Limb (tissue), 2 donors: ENCODE measurements around the gene FHIT.

Source experiments
- DNase-seq, 2 donors: peaks; one replicate each; pipeline ENCODE4 v3.0.0-alpha.2; 2016; ENCODE audit errors: extremely low spot score in 2 of 2

The FHIT gene

DNA sequence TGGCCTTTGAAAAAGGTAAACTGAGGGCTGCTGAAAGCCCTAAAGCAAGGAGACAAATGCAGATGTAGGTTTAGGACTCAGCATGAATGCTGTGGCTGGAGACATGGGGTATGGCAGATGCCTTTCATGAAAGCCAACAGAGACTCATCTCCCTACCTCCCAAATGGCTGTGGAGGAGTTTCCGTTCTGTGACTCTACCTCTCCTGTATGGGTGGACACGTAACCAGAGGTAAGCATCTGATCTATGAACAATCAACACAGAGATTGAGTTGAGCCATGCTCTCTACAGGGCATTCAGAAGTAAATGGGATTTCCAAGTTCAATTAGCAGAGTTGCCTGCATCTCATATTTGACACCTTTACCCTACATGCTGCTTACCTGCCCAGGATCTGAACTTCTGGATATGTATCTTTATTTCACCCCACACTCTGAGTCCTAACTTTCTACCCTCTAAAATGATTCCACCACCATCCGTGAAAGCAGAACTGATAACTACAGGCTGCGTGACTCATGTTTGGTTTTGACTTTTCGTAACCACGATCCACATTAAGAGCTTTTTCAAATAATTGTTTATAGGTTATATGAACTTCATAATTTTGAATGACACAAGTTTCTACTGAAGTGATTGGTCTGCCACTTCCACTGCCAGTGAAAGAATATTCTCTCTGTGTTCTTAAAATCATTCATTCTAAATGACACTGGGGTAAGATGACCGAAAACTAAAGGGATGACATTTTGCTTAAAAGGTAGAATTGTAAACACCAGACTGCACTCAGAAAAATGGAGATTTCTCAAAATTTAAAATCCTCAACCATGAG, 1058.7 kb downstream of the FHIT start:
- DNase-seq = no peak

DNA sequence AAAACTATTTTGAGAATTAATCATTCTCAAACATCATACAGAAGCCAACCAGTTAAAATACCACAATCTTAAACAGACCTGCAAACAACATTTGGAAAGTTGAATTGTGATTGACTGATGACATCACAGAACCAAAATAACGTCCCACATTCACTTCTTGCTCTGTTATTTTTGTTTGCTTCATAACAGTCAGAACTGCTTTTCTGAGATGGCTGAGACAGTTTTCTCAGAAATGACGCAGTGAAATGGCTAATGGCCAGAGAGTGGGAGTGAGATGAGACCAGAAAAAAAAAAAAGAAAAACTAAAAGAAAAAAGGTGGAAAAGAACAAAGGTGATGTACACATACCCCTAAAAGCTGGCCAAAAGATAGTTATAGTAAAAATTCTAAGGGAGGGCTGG, 1061.2 kb downstream of the FHIT start:
- no peak for DNase-seq

DNA sequence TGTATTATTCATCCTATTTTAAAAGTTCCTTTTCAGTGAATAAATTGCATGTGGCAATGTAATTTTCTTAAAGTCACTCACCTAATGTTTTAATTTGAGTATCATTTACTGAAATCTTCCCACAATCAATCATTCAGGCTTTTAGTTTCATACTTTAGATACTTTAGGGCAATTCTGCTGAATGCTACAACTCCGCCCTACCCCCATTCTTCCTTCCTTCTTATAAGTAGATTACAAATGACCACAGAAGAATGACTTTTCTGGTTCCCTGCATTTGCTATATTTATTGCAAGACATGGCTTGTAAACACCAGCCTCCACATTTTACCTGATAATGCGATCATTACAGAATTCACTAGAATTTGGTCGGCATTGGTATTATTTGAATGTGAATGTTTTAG, 1061.9 kb downstream of the FHIT start:
- no peak for DNase-seq

DNA sequence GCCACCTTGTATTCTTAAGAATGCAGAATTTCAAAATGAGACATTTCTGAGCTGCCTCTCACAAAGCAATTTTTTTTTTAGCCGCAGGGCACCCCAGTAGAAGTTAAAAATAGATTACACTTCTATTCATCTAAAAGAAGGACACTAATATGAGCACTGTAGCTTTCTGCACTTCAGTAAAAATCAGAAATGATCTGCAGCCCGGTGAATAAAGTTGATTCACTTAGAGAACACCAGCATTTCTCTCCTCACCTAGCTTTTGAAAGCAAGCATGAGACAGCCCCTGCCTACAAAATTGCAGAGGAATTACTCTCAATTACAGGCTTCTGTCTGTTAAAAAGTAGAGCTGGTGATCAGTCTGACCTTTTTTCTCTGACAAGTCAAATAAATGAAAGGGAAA, 1062.4 kb downstream of the FHIT start:
- DNase-seq = no peak

GRCh38 chr3:60187343-60187742, 1063.9 kb downstream of the FHIT start:
- no peak for DNase-seq

GRCh38 chr3:60186359-60186758, 1064.9 kb downstream of the FHIT start:
- DNase-seq = no peak

- DNase-seq = no peak
These were observed 1066.1 kb downstream of the FHIT start for GRCh38 chr3:60185161-60185560.

DNA sequence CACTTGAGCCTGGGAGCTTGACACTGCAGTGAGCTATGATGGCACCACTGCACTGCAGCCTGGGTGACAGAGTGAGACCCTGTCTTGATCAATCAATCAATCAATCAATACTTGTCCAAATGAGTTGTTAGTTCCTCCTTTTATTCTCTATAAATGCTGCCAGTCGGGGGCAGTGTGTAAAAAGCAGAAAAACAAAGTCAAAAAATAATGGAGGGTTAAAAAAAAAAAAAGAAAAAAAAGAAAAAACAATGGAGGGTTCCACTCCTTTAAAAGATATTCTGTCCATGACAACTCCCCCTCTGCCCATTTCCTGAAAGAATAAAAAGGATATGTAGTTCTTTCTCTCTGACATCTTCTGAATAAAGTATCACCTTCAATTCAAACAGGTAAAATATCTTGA, 1068.6 kb downstream of the FHIT start:
- no peak for DNase-seq

- DNase-seq = no peak
These were observed 1072.2 kb downstream of the FHIT start for GRCh38 chr3:60178931-60179653.

GRCh38 chr3:60177726-60178125, 1073.5 kb downstream of the FHIT start:
- DNase-seq = no peak

- no peak for DNase-seq
These were observed 1074.6 kb downstream of the FHIT start for GRCh38 chr3:60176614-60177013.

DNA sequence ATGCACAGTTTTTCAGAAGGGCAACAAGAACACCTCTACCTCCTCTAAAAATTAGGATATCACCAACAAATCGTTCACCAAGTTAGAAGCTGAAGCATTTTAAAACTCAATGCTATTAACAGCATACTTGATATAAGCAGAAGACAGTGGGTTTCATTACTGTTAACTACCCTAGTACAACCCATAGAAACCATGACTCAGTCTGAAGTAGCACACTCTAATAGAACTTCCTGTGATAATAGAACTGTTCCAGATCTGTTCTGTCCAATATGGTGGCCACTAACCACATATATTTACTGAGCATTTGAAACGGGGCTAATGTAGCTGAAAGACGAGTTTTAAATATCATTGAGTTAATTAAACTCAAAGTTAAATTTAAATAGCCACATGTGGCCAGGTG, 1075.6 kb downstream of the FHIT start:
- DNase-seq = no peak

GRCh38 chr3:60169755-60170154, 1081.5 kb downstream of the FHIT start:
- DNase-seq = no peak

GRCh38 chr3:60167186-60167585, 1084.1 kb downstream of the FHIT start:
- no peak for DNase-seq

- DNase-seq = no peak
These were observed 1090.2 kb downstream of the FHIT start for GRCh38 chr3:60160822-60161748.

- peak in 1 of 2 donors; percentile 11 for DNase-seq
These were observed 1091.0 kb downstream of the FHIT start for GRCh38 chr3:60160111-60160821.

DNA sequence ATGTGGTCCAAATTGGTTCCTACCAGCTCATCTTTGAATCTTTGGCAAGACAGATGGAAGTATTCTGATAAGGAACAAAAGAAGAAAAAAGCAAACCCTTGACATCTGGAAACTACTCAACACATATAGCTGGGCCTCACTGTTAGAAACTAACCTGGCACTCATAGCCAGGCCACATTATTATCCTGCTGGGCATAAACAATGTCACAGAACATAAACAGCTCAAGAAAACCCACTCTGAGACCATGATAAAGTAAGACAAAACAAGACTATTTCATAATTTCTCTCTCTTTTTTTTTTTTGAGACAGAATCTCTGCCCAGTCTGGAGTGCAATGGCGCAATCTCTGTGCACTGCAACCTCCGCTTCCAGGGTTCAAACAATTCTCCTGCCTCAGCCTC, 1093.2 kb downstream of the FHIT start:
- no peak for DNase-seq

- no peak for DNase-seq
These were observed 1097.2 kb downstream of the FHIT start for GRCh38 chr3:60154011-60154410.

DNA sequence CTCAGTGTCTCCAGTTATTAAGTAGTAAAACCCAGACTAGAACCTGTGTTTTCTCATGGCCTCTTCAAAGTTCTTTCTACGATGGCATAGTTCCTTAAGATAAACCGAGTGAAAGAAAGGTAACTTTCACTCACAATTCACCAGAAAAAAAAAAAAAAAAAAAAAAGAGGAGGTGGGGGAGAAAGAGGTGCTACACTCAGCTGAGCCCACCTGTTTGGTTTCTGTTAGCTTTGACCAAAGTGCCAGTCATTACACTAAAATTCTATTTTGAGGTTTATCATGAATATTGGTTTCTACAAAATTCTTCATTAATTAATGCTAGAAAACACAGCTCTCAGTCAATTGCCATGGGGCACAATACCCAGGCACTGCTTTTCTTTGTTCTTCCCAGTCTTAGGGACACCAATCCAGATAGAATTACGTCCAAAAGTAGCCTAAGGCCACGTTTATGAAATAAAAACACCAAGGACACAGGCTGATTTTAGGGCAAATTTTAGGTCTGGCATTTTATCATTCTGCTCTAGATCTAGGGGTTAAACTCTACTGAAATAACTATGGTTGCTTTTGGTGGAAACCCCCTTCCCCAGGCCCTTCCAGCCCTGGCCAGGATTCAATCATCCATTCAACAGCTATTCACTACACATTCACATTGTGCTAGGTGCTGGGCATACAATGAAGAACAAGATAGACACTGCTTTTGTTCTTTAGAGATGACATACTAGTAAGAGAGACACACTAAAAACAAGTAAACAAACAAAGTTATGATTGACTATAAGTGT, 1097.8 kb downstream of the FHIT start:
- no peak for DNase-seq

DNA sequence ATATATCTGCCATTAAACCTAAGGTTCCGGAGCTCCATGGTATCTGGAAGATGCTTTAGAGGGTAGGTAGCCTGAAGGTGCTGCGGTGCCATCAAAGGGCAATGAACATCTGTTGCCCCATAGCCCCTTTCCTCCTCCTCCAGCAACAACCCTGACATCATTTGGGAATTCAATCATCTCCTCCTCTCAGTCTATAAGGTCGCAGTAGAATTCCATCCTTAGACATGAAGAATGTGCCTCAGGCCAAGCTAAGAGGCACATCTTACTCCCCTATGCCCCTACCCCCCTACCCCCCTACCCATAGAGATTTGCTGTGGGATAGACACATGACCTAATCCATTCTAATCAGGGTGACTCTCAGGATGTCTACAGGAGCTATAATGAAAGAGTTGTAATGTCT, 1101.8 kb downstream of the FHIT start:
- no peak for DNase-seq
